ENCODE measurements around the gene NFKB2. TPM values are rescaled to one million over a fixed set of nuclear protein-coding genes. Genes with fewer than 3 reads are reported as not detected.
A peak's percentile ranks its signal among the peaks of the same experiment; 100 is the strongest.

Gene NFKB2
- total and polyA plus RNA-seq, 2 donors (not counting 1 experiment from before 2014, with no cell fraction given) = 255 to 398 TPM

DNA sequence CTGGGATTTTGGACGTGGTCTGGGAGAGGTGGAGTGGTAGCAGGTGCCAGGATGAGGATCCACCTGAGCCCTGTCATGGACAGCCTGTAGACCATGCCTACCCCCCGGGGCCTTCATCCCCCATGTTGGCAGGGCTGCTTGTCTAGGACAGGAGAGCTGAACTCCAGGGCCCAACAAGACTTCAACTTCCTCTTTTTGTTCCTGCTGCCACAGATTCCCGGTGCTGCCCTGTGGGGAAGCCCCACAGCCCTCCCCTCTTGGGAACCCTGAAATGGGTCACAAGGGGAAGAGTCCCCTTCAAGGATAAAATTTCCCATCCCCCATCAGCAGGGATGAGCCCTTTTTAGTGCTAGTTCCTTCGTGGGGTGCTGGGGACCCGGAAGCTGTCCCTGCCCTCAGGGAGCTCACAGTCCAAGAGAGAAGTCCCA lies 38.1 kb downstream of the NFKB2 start:
- H3K27me3 Mint-ChIP-seq = no peaks in the 10 kb centered on the region
- no peaks in the 10 kb centered on the region for H3K9me3 Mint-ChIP-seq (ENCODE audit: insufficient read depth)
- no peak overlapping the region for H3K27ac Mint-ChIP-seq
- WGBS (ENCODE audit: insufficient coverage) = 25% methylated on average over 4 of the region's 5 CpGs
- H3K4me3 Mint-ChIP-seq = peak overlapping the region; percentile 96
- H3K36me3 ChIP-seq (replicated peaks in 1 of 2; ENCODE audit: control extremely low read depth in 1 of 2, control insufficient read depth in 1 of 2, extremely low read depth in 1 of 2, insufficient read depth in 2 of 2, low read length in 1 of 2) = no peaks in the 10 kb centered on the region
- peaks cover 11% of the 10 kb centered on the region for H3K79me2 ChIP-seq (ENCODE audit: control insufficient read depth, insufficient read depth, low read length)
- peak; percentile 52 for DNase-seq
- no peak overlapping the region for H3K4me3 ChIP-seq (ENCODE audit: control extremely low read depth in 1 of 5, extremely low read depth in 1 of 5, insufficient read depth in 1 of 5, low read depth in 2 of 5, low read length in 4 of 5)
- no peak overlapping the region for H3K27ac ChIP-seq (ENCODE audit: low read length in 2 of 2)
- H3K4me1 ChIP-seq (ENCODE audit: control insufficient read depth in 2 of 2, insufficient read depth in 2 of 2, low read length in 2 of 2) = peaks cover 26 to 42% of the 10 kb centered on the region in 2 donors
- ChIA-PET POLR2A (interaction anchor here (1.2 to 3.8 kb wide), 4 partner anchors 12 to 38 kb away, joined by 5 to 28 read pairs (median 11); partner anchors contain the start of genes C10orf95 and NFKB2), CTCF (interaction anchor here (1.0 to 2.4 kb wide), 5 partner anchors 17 to 150 kb away, joined by 3 to 14 read pairs (median 12); partner anchors contain the start of gene C10orf95)
- peaks cover 37% of the 10 kb centered on the region for H3K4me1 Mint-ChIP-seq
- H3K9me3 ChIP-seq (ENCODE audit: control extremely low read depth in 1 of 3, control insufficient read depth in 2 of 3, insufficient read depth in 1 of 3, low read length in 2 of 3) = no peaks in the 10 kb centered on the region
- no peak overlapping the region for H2AFZ ChIP-seq (ENCODE audit: insufficient read depth, low read depth, low read length, poor library complexity, severe bottlenecking)
- H3K27me3 ChIP-seq (replicated peaks in 1 of 4; ENCODE audit: control extremely low read depth in 1 of 4, control insufficient read depth in 3 of 4, insufficient read depth in 4 of 4, low read length in 3 of 4) = no peaks in the 10 kb centered on the region
- H4K20me1 ChIP-seq (ENCODE audit: control insufficient read depth, insufficient read depth, low read length, poor library complexity, severe bottlenecking) = no peaks in the 10 kb centered on the region
- H3K4me2 ChIP-seq (replicated peaks; ENCODE audit: low read depth, low read length, poor library complexity, severe bottlenecking) = peak overlapping the region; percentile 90
- ATAC-seq (ENCODE audit: low read depth) = no peak
- intact Hi-C loops (cut with micrococcal nuclease) = no loop called here
- no peak for TF ChIP-seq CTCF (IDR thresholded peaks at IDR 0.05)
- no peak overlapping the region for H3K9ac ChIP-seq (ENCODE audit: low read length)

DNA sequence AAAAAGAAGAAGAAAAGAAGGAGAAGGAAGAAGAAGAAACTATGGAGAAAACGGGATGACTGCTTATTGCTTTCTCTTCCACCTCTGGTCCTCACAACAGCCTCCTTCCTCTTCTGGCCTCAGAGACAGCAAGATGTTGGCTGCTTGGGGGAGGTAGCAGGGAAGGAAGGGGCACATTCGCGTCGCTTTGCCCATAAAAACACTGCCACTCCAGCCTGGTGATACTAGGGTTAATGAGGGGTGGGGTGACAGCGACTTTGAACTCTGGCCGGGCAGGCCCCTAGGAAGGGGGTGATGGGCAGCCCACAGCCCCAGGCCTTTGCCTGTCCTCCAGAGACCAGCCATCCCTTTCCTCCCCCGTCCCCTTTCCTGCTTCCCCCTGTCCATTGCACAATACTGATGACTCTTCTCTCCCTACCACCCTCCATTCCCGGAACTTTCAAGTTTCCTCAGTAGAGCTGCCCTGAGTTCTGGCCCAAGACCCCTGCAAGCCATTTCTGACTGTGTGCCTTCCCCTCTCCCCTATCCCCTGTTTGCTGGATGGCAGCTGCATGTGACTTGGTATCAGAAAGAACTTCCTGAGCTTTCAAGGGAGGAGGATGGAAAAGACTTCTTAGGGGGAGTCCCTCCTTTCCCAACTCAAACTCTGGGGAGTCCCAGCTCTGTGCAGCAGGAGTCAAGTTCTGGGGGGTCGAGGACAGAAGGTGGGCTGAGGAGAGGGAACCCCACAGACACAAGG lies 39.1 kb downstream of the NFKB2 start:
- POLR2A ChIA-PET = interaction anchor here (1.3 to 3.8 kb wide), 3 partner anchors 13 to 39 kb away, joined by 5 to 28 read pairs (median 6); partner anchors contain the start of genes C10orf95 and NFKB2
- H3K4me1 Mint-ChIP-seq = peaks cover 37% of the 10 kb centered on the region
- H3K4me3 ChIP-seq (ENCODE audit: control extremely low read depth in 1 of 5, extremely low read depth in 1 of 5, insufficient read depth in 1 of 5, low read depth in 2 of 5, low read length in 4 of 5) = no peak overlapping the region

More for the DNA sequence above, 39.1 kb downstream of the NFKB2 start:
- peak overlapping the region; percentile 62 for H3K4me2 ChIP-seq (replicated peaks; ENCODE audit: low read depth, low read length, poor library complexity, severe bottlenecking)
- WGBS (ENCODE audit: insufficient coverage) = 63% methylated on average over 6 of the region's 9 CpGs
- Mint-ChIP-seq H3K27me3 (no peaks in the 10 kb centered on the region), H3K9me3 (ENCODE audit: insufficient read depth) (no peaks in the 10 kb centered on the region), H3K4me3 (peak overlapping the region; percentile 27), H3K27ac (no peak overlapping the region)
- H3K9ac ChIP-seq (ENCODE audit: low read length) = no peak overlapping the region
- DNase-seq = no peak
- intact Hi-C loops (cut with micrococcal nuclease) = no loop called here
- no peak for ATAC-seq (ENCODE audit: low read depth)
- no peaks in the 10 kb centered on the region for H3K27me3 ChIP-seq (replicated peaks in 1 of 4; ENCODE audit: control extremely low read depth in 1 of 4, control insufficient read depth in 3 of 4, insufficient read depth in 4 of 4, low read length in 3 of 4)
- CTCF ChIA-PET = interaction anchor here (1.0 kb wide), 2 partner anchors 30 to 41 kb away, joined by 3 read pairs; no protein-coding TSS in a partner anchor
- H3K79me2 ChIP-seq (ENCODE audit: control insufficient read depth, insufficient read depth, low read length) = peaks cover 11% of the 10 kb centered on the region
- H3K9me3 ChIP-seq (ENCODE audit: control extremely low read depth in 1 of 3, control insufficient read depth in 2 of 3, insufficient read depth in 1 of 3, low read length in 2 of 3) = no peaks in the 10 kb centered on the region
- H2AFZ ChIP-seq (ENCODE audit: insufficient read depth, low read depth, low read length, poor library complexity, severe bottlenecking) = peak overlapping the region; percentile 89
- peaks cover 26 to 42% of the 10 kb centered on the region in 2 donors for H3K4me1 ChIP-seq (ENCODE audit: control insufficient read depth in 2 of 2, insufficient read depth in 2 of 2, low read length in 2 of 2)
- H3K27ac ChIP-seq (ENCODE audit: low read length in 2 of 2) = no peak overlapping the region
- no peaks in the 10 kb centered on the region for H4K20me1 ChIP-seq (ENCODE audit: control insufficient read depth, insufficient read depth, low read length, poor library complexity, severe bottlenecking)
- no peaks in the 10 kb centered on the region for H3K36me3 ChIP-seq (replicated peaks in 1 of 2; ENCODE audit: control extremely low read depth in 1 of 2, control insufficient read depth in 1 of 2, extremely low read depth in 1 of 2, insufficient read depth in 2 of 2, low read length in 1 of 2)
- no peak for TF ChIP-seq CTCF (IDR thresholded peaks at IDR 0.05)
- no peak for TF ChIP-seq EZH2 (IDR thresholded peaks at IDR 0.05; ENCODE audit: borderline replicate concordance, insufficient read depth, low read depth, low read length, poor library complexity, severe bottlenecking)
